ENCODE data around the gene NIM1K.
"Not testable (repeated sequence)": the region's sequence is repeated elsewhere in the genome, so short reads cannot be mapped to it uniquely, and the experiment has no call there.

The NIM1K gene

GRCh38 chr5:43230707-43231106 lies 38.7 kb downstream of the NIM1K start:
- DNase-seq (ENCODE audit: low read depth) = no peak

GRCh38 chr5:43231977-43232376 lies 40.0 kb downstream of the NIM1K start:
- DNase-seq (ENCODE audit: low read depth) = no peak

- no peak for DNase-seq (ENCODE audit: low read depth)
Observed at GRCh38 chr5:43232943-43233833, 41.2 kb downstream of the NIM1K start.

- no peak for DNase-seq (ENCODE audit: low read depth)
Observed at GRCh38 chr5:43233946-43234345, 41.9 kb downstream of the NIM1K start.

DNA sequence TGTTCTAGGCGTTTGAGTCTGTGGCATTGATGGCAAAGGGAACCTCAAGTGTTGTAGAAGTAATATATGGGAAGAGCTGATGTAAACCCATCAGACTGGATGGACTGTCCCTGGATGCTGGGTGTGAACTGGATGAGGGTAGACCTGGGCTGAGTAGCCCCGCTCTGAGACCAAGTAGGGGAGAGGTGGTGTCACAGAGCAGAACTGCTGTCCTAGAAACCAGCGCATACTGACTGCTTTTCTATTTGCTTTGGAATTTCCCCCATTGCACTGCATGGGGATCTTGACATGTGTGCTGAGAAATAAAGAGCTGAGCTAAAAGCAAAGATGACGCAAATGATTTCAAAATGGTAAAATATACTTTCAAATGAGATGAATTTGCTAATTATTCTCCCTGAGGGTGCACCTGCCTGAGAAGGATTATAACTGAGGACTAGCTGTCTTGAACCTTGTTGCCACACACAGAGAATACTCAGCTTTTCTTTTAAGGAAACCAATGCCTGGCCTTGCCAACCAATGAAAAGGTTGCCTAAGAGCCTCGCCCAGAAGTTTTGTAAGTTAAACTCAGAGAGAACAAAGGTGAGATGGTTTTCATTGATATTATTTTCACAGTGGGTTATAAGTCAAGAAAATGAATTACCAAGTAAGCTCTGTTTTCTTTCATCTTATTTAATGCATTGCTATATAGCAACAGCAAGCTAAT lies 44.8 kb downstream of the NIM1K start:
- DNase-seq (ENCODE audit: low read depth) = no peak

- DNase-seq (ENCODE audit: low read depth) = no peak
Observed at GRCh38 chr5:43242196-43242595, 50.2 kb downstream of the NIM1K start.

DNA sequence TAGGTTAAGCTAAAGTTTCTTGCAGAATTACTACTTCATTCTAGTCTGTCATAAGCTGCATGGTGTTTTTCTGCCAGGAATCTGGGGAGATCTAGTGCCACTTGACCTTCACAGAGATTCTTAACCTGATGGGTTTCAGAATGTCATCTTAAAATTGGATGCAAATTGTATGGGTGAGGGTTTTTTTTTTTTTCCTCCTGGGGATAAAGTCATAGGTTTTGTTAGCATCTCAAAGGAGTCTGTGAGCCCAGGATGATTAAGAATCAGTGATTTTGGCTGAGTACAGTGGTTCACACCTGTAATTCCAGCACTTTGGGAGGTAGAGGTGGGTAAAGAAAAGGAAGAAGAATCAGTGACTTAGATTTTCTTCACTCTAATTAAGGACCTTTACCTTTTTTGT lies 51.2 kb downstream of the NIM1K start:
- no peak for DNase-seq (ENCODE audit: low read depth)

GRCh38 chr5:43244823-43245565 lies 53.0 kb downstream of the NIM1K start:
- no peak for DNase-seq (ENCODE audit: low read depth)

GRCh38 chr5:43245724-43246385 lies 53.8 kb downstream of the NIM1K start:
- DNase-seq (ENCODE audit: low read depth) = no peak

- DNase-seq (ENCODE audit: low read depth) = no peak
Observed at GRCh38 chr5:43251754-43252153, 59.7 kb downstream of the NIM1K start.

GRCh38 chr5:43255704-43256103 lies 63.7 kb downstream of the NIM1K start:
- no peak for DNase-seq (ENCODE audit: low read depth)

- DNase-seq (ENCODE audit: low read depth) = no peak
Observed at GRCh38 chr5:43256261-43256966, 64.4 kb downstream of the NIM1K start.

- DNase-seq (ENCODE audit: low read depth) = no peak
Observed at GRCh38 chr5:43258116-43258515, 66.1 kb downstream of the NIM1K start.

DNA sequence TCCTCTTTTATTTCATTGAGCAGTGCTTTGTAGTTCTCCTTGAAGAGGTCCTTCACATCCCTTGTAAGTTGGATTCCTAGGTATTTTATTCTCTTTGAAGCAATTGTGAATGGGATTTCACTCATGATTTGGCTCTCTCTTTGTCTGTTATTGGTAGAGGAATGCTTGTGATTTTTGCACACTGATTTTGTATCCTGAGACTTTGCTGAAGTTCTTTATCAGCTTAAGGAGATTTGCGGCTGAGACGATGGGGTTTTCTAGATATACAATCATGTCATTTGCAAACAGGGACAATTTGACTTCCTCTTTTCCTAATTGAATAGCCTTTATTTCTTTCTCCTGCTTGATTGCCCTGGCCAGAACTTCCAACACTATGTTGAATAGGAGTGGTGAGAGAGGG lies 70.2 kb downstream of the NIM1K start:
- DNase-seq (ENCODE audit: low read depth) = not testable (repeated sequence)

DNA sequence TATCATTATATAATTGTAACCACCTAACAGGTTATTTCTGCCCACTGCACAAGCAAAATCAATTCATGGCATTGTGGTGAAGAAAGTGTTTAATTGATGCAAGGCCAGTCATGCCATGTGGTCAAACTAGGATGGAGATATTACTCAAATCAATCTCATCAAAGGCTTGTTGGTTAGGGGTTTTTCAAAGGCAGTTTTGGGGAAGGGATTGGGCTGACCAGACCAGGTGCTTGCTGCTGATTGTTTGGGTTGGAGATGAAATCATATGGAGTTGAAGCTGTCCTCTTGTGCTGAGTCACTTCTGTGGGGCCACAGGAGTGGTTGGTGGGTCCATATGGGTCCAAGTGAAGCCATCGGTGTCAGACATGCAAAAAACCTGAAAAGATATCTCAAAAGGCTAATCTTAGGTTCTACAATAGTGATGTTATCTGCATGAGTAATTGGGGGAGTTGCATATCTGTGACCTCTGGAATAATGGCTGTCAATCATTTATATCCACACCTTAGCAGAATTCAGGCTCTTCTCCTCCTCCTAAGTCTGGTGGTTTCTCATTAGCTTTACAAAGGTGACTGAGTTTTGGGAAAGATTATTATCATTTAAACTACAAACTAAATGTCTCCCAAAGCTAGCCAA lies 76.3 kb downstream of the NIM1K start:
- no peak for DNase-seq (ENCODE audit: low read depth)

DNA sequence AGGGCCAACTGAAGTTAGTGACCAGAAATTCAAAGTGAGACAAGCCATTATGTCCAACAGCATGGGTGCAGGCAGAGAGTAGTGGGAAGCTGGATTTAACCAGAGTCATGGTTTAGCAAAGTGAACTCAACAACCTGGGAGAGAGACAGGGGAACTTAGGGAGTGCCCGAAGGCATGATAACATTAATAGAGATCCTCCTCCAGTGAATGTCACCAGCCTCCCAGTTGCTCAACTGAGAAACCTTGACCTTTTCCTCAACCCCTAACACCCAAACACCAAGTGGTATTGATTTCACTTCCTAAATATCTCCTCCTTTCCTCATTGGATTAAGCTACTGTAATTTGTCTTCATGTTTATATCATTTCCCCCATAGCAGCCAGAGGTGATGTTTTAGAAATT lies 78.6 kb downstream of the NIM1K start:
- DNase-seq (ENCODE audit: low read depth) = no peak

GRCh38 chr5:43273552-43273951 lies 81.5 kb downstream of the NIM1K start:
- DNase-seq (ENCODE audit: low read depth) = no peak

DNA sequence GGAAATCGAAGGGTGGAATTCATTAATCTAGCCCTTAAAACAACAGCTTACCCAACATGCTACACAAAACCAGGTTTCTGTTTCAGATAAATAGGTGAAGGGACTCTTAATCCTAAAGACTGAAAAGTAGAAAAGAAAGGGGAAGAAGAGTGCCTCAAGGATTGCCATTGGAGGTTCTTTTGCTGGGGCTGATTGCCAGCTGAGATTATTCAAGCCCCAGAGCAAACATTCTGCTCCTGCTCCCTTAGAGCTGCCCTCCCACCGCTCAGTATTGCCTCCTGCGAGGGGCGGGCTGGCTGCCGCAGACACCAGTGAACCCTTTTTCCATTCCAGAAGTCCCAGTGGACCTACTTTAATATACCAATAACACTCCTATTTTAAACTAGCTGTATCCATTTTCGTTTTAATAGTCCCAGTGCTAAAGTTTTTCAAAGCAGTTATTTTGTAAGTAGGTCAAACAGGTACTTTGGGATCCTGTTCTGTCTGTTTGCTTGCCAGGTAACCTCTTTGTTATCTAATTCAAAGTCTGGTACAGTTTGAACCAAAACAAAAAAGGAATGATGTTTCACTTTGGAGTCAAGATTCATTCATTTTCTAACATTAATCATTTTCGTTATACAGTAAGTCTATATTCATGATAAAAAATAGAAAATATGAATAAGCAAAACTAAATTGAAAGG lies 82.5 kb downstream of the NIM1K start:
- DNase-seq (ENCODE audit: low read depth) = no peak

DNA sequence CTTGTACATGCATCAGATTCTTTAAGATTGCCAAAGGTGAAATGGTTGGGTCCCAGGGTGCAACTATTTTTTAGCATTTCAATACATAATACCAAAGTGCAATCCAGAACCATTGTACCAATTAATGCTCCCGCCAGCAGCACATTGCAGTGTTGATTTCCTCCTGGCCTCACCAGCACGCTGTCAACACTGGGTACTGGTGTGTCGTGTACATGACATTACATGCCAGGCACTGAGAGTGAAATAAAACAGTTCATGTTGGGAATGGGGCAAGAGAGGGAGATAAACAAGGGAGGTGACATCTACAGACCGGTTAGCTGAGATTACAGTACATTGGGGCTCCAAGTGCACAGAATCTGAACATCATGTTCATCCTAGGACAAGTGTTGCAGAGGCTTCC lies 83.4 kb downstream of the NIM1K start:
- no peak for DNase-seq (ENCODE audit: low read depth)

- no peak for DNase-seq (ENCODE audit: low read depth)
Observed at GRCh38 chr5:43279548-43280274, 87.7 kb downstream of the NIM1K start.

Data from activated gamma-delta T cell treated with anti-CD3 and anti-CD28 coated beads, Interleukin-2, amount 50 U/mL, for 16 hours (primary cell).